ENCODE data around the gene ANGPT4.
A peak's percentile ranks its signal among the peaks of the same experiment; 100 is the strongest.

The ANGPT4 gene, protein sequence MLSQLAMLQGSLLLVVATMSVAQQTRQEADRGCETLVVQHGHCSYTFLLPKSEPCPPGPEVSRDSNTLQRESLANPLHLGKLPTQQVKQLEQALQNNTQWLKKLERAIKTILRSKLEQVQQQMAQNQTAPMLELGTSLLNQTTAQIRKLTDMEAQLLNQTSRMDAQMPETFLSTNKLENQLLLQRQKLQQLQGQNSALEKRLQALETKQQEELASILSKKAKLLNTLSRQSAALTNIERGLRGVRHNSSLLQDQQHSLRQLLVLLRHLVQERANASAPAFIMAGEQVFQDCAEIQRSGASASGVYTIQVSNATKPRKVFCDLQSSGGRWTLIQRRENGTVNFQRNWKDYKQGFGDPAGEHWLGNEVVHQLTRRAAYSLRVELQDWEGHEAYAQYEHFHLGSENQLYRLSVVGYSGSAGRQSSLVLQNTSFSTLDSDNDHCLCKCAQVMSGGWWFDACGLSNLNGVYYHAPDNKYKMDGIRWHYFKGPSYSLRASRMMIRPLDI

DNA sequence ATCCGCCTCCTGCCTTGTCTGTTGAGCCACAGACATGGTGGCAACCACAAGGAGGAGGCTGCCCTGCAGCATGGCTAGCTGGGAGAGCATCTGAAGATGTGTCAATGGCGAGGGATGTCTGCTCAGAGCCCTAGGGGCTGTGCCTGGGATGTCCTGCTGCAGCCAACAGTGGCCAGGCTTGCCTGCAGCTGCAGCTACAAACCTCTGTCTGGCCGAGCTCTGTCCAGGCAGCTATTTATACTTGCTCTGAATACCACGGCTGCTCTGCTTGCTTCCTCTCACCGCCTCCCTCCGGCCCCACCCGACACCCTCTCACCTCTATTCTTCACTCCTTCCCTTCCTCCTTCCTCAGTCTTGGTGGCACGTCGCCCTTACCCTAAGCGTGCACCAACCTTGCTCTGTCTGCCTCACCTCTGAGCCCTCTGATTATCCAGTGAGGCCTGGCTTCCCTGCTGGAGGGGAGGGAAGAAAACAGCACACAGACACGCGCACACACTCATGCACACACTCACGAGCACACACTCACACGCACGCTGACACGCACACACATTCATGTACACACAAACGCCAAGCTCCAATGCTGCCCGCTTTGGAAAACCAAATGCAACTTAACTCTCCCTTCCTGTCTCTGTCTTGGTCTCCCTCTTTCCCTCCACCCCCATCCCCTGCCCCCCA lies at the start of gene ANGPT4:
Gene ANGPT4 (minus strand): TSS at position 210 of the 675 bp plus-strand sequence. CDS start 120 bp downstream, at position 90.
- DNase-seq = no peak

DNA sequence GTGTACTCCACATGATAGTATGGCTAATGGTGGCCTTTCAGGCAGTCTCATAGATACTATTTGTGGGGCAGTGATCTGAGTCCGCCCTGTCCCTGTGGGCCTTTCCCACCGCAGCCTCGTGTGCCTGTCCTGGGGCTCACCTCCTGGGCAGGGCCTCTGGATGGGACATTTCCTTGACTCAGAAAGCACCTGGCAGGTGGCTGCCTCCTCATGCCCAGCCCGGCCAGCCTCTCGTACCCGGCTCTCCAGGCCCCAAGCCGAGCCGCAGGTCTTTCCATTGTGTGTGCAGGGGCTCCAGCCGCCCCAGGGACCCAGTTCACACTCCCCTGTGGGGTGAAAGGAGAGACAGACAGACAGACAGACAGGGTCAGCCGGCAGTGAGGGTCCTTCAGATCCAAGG lies 47.7 kb upstream of the ANGPT4 start:
- no peak for DNase-seq

DNA sequence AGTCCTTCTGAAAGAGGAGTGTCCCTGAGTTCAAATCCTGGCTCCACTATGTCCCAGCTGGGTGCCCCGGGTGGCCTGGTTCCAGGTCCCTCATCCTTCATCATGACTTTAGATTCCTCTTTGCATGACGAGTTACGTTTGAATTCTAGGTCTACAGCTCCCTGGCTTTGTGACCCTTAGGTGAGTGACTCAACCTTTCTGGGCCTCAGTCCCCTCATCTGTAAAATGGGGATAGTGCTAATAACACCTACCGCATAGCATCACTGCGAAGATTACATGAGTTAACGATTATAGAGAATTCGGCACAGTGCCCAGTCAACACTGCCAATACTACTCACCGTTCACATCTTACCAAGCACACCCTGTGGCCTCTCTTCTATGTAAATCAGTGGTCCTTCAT lies 46.5 kb upstream of the ANGPT4 start:
- DNase-seq = no peak

DNA sequence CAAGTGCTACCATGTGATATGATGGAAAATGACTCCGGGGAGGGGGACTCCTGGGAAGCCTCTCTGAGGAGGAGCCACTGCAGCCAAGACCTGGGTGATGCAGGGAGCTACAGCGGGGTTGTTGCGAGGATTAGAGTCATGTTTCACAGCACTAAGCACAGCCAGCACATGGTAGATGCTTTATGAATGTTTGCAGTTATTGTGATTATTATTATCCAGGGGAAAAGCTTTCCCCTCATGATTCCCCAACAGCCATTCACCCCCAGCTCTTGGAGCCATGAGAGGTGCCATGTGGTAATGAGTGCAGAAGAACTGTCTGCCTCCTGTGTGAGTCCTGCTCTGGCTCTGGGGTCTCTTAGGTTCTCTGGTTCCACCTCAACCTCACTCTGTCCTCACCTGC lies 46.1 kb upstream of the ANGPT4 start:
- no peak for DNase-seq

DNA sequence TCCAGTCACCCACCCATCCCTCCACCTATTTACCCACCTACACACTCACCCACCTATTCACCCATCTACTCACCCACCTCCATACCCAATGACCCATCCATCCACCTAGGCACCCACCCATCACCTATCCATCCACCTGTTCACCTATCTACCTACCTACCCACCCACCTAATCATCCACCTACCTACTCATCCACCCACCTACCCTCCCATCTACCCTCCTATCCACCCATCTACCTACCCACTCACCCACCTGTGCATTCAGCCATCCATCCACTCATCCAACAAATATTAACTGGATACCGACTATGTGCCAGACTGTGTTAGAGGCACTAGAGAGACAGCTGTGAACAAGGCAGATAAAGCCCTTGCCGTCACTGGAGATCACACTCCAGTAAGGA lies 45.6 kb upstream of the ANGPT4 start:
- DNase-seq = no peak

DNA sequence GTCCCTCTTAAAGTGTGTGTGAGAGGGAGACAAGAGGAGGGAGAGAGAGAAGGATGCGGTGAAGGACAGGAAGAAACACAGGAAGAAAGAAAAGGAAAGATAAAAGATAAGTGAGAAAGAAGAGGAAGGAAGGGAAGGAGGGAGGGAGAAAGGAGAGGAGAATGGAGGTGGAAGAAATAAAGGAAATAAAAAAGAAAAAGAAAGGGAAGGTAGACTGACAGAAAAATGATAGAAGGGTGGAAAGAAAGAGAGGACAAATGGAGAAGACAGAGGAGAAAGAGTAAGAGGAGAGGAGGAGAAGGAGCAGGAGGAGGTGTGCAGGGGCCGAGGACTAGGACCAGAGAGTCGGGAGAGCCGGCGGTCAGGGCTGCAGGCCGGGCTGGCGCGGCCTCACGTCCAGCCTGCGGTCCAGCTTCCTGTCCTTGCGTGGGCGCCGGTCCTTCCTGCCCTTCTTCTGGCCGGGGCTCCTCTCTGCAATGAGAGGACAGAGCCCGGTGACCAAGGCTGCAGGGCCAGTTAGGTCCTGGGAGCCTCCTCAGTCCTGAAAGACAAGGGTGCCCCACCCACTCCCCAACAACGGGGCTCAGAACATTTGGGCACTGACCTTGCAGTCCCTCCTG lies 44.0 kb upstream of the ANGPT4 start:
- DNase-seq = no peak

DNA sequence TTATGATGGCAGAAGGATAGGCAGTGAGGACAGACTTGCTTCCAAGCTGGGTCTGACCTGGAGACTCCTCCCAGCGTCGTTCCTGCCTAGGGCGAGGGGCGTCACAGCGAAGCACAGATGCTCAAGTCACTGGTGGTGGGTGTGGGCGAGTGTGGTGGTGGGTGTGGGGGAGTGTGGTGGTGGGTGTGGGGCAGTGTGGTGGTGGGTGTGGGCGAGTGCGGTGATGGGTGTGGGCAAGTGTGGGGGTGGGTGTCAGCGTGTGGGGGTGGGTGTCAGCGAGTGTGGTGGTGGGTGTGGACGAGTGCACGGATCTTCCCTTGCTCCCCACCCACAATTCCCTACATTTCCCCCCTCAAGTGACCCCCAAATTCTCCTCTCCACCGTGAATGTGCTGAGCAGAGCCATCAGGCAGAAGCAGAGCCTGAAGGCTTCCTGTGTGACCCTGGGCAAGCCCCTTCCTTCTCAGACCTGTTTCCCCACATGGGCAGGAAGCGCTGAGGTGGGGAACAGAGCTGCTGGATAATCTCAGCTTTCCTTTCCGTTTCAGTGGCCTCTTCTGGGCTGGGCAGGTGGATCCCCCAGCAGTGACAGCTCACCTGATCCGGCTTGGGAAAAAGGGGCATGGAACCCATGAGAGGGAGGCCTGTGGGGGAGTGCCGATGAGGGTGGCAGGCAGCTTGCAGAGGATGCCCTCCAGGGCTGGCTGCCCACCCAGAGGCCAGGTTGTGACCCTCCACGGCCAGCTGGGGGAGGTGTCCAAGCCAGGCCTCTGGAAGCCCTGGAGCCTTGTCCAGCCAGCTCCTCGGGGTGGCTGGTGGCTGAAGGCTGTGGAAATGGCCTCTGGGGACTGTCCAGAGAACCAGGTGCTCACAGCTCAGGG lies 43.0 kb upstream of the ANGPT4 start:
- DNase-seq = no peak

DNA sequence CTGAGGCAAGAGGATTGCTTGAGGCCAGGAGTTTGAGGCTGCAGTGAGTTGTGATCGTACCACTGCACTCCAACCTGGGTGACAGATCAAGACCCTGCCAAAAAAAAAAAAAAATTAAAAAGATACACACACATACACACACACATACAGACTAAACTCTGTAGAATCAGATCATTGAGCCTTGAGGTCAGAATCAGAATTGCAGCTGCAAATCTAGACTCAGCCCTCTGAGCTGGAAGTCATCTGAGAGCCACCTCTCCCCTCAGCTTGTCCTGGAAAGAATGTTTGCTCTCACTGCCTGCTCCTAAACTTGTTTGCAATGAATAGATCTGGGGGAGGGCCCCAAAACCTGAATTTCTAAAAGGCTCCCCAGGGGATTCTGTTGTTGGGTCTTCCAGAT lies 41.4 kb upstream of the ANGPT4 start:
- no peak for DNase-seq

DNA sequence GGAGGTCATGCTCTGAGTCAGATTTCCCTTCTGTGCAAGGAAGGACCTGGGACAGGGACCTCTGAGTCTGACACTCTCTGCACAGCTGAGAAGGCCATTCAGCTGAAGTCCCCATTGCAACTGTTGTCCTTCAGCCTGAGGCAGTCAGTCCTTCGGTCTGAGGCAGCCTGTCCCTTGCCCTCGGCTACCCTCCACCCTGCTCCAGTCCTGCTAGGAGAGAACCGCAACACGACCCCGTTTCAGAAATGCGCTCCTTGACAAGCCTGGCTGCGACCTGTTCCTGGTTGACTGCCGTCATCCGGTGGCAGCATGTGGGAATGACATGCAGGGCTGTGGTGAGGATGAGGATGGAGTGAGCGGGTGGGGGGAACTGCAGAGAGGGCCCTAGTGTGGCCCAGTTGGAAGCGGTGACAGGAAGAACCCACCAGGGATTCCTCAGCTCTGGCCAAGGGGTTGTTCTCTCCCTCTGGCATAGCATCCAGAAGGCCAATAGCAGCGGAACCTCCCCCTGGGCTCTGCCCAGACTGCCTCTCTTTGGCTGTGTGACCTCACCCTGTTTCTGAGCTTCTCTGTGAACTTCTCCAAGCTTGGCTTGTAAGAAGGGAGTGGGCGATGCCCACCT lies 40.3 kb upstream of the ANGPT4 start:
- peak; percentile 8 to 47 for DNase-seq

DNA sequence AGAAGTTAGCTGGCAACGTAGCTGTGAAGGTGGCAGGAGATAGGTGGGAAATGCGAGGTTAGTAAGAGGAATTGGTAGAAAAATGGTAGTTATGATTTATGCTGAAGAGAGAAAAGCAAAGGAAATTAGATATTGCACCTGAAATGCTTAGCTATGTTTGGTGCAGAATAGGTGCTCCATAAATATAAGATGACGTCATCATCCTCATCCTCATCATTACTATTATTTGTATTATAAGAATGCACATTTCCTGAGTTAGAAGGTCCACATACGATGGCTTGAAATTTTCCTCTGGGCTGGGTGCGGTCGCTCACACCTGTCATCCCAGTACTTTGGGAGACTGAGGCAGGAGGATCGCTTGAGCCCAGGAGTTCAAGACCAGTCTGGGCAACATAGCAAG lies 39.5 kb upstream of the ANGPT4 start:
- no peak for DNase-seq

DNA sequence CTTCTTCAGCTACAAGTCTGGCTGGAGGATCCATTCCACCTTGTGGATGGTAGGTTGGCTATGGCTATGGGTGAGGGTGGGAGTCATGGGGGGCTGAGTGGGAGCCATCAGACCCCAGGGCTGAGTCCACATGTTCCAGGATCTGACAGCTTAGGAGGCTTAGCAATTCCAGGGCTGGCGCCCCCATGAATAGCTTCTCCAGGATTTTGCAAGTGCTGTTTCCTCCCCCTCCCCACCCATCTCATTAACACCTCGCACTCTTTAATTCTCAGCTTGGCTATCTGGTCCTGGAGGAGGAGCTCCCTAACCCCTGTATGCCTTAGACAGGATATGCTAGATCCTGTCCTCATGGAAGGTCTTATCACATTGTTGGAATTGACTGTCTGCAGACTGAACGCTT lies 39.0 kb upstream of the ANGPT4 start:
- no peak for DNase-seq

DNA sequence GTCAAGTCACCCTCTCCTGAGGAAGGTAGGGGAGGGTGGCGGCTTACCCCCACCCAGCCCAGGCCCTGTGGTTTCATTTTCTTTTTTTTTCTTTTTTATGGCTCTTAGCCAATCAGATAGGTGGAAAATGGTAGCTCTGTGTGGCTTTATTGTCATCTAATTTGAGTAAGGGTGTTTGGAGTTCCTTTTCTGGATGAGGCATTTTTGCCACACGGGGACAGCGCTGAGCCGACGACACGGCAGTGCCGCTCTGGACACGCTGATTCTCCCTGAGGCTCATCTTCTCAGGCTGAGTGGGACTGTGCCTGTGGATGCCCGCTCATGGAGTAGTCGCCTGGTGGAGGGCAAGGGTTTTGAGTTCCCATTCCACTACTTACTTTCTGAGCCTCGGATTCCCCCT lies 37.6 kb upstream of the ANGPT4 start:
- no peak for DNase-seq

DNA sequence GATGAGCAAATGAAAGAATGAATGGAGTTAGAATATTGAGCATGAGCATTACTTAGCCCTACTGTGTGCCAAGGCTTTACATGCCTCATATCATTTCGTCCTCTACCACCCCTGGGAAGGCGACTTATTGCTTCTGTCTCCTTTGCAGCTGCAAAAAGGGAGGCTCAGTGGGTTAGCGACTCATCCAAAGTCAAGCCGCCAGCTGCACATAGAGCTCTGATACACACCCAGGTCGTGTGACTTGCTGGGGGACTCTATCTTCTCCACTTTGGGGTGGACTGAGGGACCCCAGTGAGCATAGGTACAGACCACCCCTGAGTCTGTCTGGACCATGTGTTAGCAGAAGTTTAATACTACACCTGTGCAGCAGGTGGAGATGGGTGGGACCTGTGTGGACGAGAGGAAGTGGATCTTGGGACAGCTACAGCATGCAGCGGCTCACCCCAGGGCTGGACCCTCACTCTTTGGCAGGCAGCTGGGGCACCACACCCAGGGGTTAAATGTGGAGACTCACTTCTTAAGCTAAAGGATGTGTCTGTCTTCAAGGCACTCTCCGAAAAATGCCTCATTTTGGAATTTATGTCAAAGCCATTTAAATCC lies 36.2 kb upstream of the ANGPT4 start:
- no peak for DNase-seq

DNA sequence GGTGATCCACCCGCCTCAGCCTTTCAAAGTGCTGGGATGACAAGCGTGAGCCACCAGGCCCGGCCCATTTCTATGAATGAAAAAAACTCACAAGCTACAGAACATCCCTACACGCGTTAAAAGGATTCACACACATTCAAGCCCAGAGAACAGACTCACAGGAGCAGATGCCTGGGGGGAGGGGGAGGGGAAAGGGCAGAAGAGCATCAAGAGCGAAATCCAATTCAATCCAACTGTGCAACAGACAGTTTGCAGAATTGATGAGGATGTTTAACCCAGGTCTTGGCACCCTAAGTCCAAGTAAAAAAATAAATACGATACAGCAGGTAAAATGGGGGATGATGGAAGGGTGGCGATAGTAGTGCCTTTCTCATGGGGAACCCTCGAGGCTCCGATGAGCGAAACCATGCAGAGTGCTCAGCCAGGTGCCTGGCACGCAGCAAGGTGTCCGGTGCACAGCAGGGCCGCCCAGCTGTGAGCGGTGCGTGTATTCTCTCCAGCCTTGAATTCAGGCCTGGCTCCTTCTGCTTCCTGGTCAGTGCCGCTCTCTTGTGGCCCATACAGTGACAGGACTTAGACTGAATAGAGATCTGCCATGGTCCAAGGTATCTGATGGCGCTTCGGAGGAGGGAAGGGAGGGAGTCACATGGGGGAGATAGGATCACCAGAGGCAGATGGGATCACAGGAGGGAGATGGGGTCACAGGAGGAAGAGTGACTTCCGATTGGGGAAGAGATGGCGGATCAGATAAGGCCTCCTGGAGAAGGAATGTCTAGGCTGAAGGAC lies 35.4 kb upstream of the ANGPT4 start:
- no peak for DNase-seq

DNA sequence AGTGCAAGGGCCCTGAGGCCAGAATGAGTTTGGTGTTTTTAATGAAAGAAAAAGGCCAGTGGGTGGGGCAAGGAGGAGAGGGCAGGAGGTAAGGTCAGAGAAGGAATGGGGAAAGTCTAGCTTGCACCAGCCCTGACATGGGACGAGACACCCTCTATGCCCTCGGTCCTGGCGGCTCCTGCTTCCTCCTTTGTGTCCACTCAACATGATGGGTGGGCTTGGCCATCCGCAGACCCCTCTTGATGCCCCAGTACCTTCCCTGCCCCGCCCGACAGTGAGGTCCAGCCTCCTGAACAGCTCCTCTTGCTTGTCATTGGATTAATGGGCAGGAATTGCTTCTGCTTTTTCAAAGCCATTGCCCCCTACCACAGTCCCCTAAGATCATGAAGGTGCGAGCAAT lies 33.6 kb upstream of the ANGPT4 start:
- DNase-seq = no peak

DNA sequence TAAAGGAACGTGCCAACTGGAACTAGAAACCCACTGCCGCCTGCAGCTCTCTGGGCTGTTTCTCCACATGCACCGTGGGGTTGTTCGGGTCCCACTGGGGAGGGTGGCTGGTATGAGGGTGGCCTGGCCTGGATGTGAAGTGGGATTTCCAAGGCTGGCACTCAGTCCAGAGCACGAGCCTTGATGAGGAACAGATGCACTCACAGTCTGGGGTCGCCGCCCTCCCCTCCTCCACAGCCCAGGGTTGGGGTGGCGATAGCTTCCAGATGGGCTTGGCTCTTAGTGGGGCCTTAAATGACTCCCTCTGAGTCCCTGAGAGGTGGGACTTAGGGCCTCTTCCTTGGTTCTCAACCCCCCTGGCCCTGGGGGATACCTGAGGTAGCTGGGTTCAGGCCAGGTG lies 30.7 kb upstream of the ANGPT4 start:
- no peak for DNase-seq

DNA sequence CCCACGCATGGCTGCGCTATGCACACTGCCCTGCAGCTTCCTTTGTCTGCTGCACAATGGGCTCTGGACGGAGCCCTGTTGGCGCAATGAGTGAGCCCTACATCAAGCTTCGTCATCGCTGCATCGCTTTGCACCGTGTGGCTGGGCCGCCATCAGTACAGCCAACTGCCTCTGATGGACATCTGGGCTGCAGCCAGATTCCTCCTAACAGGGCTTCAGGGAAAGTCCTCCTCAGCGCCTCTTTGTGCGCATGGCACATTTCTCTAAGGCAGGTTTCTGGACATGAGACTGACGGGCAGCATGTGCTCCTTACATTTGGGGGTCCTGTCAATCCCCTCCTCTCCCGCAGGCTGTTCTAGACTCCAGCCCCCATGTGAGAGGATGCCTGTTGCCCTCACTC lies 29.7 kb upstream of the ANGPT4 start:
- no peak for DNase-seq

DNA sequence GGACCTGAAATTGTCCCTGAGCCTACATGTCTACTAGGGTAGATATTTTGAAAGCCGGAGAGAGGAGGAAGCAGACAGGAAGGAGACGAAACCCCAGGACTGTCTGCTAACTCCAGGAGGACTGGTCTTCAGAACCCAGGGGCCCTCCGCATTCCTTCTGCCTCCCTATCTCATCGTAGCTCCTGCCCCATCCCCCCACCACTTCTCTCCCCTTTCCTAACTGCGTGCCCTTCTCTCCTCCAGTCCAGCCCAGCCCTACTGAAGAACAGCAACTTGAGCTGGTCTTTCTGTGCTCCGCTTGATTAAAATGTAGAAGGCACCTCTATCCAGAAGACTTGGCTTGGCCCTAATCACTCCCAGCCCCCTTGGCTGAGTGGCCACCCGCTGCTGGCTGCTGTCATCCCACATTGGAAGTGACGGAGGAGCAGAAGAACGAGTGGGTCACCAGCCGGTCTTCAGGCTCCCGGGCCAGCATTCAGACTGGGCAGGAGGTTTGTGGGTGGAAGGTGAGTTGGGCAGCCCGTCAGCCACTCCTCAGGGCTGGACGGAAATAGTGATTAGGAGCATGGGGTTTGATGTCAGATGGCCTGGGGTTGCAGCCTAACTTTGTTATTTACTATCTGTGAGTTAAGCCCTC lies 28.8 kb upstream of the ANGPT4 start:
- DNase-seq = no peak

DNA sequence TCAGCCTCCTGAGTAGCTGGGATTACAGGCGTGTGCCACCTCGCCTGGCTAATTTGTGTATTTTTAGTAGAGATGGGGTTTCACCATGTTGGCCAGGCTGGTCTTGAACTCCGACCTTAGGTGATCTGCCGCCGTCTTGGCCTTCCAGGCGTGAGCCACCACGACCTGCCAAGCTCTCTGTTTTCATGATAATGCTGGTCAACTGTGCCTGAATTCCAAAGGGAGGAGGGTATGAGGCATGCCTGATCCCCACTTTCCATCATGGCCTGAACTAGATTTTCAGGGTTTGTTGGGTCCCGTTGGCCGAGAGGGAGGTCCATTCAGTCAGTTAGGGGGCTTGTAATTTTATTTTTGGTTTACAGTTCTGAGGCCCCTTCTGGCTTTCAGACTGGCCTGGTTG lies 28.0 kb upstream of the ANGPT4 start:
- DNase-seq = no peak

DNA sequence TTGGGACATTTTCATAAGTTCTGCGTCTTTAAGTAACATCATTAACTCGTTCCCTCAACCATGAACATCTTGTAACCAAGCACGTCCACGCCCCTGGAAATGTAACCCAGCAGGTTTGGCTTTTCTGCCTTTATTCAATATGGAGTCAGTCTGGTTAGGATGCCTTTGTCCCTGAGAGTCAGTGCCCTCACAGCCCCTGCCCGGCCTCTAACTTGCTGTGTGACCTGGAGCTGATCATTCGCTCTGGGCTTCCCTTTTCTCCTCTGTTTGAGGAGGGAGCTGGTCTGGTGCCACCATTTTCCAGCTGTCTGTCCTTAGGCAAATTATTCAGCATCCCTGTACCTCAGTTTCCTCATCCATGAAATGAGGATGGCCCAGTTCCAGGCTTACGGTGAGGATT lies 26.5 kb upstream of the ANGPT4 start:
- DNase-seq = no peak

DNA sequence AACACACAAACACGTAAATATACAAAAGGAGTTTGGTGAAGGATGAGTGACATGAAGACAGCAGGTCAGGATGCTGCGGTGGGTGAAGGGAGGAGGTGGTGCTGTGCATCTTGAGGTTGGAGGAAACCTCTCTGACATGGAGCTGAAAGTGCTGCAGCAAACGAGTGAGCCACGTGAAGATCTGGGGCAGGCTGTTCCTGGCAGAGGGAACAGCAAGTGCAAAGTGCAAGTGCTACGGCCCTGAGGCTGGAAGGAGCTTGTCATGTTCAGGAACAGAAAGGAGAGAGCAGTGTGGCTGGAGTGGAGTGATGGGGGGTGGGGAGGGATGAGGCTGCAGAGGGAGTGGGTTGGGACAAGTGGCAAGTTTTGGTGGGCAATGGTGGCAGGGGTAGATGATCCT lies 24.8 kb upstream of the ANGPT4 start:
- DNase-seq = no peak
